IPS-15b (cell line): ENCODE data around the gene SRMS.

Source experiments
- H3K27me3 ChIP-seq: one replicate; pipeline ENCODE4 v1.6.1; 2013; ENCODE audit warnings: low read length; ENCODE audit not compliant: control insufficient read depth, insufficient read depth
- H3K36me3 ChIP-seq: one replicate; pipeline ENCODE4 v1.6.1; 2013; ENCODE audit warnings: low read length; ENCODE audit not compliant: control insufficient read depth, insufficient read depth
- H3K4me1 ChIP-seq: one replicate; pipeline ENCODE4 v1.6.1; 2013; ENCODE audit warnings: mild to moderate bottlenecking, low read length; ENCODE audit not compliant: control insufficient read depth, insufficient read depth
- H3K4me3 ChIP-seq: one replicate; pipeline ENCODE4 v1.5.1; 2013; ENCODE audit warnings: low read depth, low read length
- H3K9ac ChIP-seq: one replicate; pipeline ENCODE4 v1.6.1; 2013; ENCODE audit warnings: low read depth, mild to moderate bottlenecking, low read length
- H3K9me3 ChIP-seq: one replicate; pipeline ENCODE4 v1.6.1; 2013; ENCODE audit warnings: mild to moderate bottlenecking, low read length; ENCODE audit not compliant: control insufficient read depth, insufficient read depth

Gene SRMS

GRCh38 chr20:63567386-63568169, 20.0 kb upstream of the SRMS start:
- Histone ChIP-seq H3K4me3 (no peak overlapping the region), H3K36me3 (peaks cover 33% of the 10 kb centered on the region), H3K27me3 (no peaks in the 10 kb centered on the region), H3K9me3 (no peaks in the 10 kb centered on the region), H3K9ac (no peak overlapping the region), H3K4me1 (no peaks in the 10 kb centered on the region)

GRCh38 chr20:63567136-63567385, 19.5 kb upstream of the SRMS start:
- Histone ChIP-seq H3K4me3 (no peak overlapping the region), H3K9ac (no peak overlapping the region), H3K27me3 (no peaks in the 10 kb centered on the region), H3K36me3 (peaks cover 33% of the 10 kb centered on the region), H3K9me3 (no peaks in the 10 kb centered on the region), H3K4me1 (no peaks in the 10 kb centered on the region)

- Histone ChIP-seq H3K36me3 (peaks cover 33% of the 10 kb centered on the region), H3K4me1 (no peaks in the 10 kb centered on the region), H3K27me3 (no peaks in the 10 kb centered on the region), H3K9me3 (no peaks in the 10 kb centered on the region), H3K4me3 (no peak overlapping the region), H3K9ac (no peak overlapping the region)
These were observed 19.0 kb upstream of the SRMS start for GRCh38 chr20:63566395-63567135.

DNA sequence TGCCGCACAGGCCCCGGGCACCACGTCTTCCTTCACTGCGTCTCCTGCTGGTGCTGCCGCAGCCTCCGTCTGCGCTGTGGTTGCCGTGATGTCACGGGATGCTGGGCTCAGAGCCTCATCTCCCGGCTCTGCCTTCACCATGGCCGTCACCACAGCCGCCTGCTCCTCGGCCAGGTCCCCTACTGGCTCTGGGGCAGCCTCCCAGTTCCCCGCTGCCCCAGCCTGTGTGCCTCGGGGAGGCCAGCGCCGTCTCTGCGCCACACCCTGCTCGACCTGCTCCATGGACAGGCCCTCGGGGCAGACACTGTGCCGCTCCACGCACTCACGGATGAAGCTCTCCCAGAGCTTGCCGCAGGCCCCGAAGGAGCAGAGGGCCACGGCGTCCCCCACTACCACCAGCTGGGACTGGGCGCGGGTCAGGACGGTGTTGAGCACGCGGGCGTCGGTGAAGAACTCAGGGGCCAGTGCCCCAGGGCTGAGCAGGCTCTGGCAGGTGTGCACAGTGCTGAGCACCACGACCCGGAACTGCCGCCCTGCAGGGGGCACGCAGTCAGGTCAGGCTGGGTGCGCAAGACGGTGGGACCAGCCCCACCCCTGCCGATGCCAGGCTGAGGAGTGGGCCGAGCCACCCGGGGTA, 18.3 kb upstream of the SRMS start:
- Histone ChIP-seq H3K4me1 (no peaks in the 10 kb centered on the region), H3K27me3 (no peaks in the 10 kb centered on the region), H3K36me3 (peaks cover 39% of the 10 kb centered on the region), H3K4me3 (no peak overlapping the region), H3K9ac (no peak overlapping the region), H3K9me3 (no peaks in the 10 kb centered on the region)

DNA sequence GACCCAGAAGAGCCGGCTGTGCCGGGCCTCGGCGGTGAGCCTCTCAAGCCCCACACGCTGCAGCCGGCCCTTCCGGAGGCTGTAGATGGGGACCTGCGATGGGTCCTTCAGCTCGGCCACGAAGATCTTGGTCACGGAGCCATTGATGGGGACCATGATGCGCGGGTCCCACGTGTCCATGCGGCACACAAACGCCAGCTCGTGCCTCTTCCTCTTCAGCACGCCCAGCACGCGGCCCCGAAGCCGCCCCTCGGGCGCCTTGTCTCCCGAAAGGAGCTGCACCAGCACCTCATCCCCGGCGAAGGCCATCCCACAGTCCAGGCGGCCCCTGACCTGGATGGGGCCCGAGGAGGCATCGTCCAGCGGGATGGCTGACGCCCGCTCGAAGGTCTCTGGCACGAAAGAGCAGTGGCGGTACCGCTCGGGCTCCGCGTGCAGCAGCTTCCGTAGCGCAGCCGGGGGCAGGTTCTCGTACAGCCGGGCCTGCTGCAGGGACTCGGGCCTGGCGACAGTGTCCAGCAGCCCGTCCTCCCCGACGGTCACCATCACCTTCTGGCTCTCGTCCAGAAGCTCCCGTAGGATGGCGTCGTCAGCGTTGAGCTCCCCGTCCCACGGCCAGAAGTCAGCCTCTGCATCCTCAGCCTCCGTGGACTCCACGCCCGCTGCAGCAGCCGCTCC, 17.6 kb upstream of the SRMS start:
- peaks cover 40% of the 10 kb centered on the region for H3K36me3 ChIP-seq
- no peak overlapping the region for H3K9ac ChIP-seq
- no peaks in the 10 kb centered on the region for H3K4me1 ChIP-seq
- no peaks in the 10 kb centered on the region for H3K27me3 ChIP-seq
- no peaks in the 10 kb centered on the region for H3K9me3 ChIP-seq
- no peak overlapping the region for H3K4me3 ChIP-seq

DNA sequence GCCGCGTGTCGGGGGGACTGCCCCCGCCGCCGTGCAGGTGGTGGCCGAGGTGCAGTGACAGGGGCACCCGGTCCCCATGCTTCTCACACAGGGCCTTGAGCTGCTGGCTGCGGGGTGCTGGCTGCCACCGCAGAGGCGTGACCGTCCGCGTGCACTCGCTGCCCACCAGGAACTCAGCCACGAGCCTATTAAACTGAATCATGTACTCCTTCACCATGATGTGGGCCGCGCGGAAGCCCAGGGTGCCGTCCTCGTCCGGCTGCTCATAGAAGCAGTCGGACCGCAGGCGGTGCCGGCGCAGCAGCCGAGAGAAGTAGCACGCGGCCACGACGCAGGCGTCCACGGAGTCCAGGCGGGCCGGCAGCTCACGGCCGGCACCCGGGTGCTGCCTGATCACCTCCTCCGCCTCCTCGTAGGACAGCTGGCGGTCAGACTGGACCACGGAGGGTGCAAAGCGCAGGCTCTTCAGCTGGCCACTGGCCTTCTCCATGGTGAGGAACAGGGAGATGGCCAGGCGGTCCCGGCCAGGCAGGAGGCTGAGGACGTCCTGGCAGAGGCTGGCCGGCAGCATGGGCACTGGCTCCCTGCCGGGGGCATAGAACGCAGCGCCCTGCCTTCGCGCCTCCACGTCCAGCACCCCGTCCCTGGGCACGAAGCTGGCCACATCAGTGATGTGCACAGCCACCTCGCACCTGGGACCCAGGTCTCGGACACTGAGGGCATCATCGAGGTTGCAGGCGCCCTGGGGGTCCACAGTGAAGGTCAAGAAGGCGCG, 16.7 kb upstream of the SRMS start:
- Histone ChIP-seq H3K36me3 (peaks cover 44% of the 10 kb centered on the region), H3K9ac (no peak overlapping the region), H3K27me3 (no peaks in the 10 kb centered on the region), H3K4me3 (no peak overlapping the region), H3K4me1 (no peaks in the 10 kb centered on the region), H3K9me3 (no peaks in the 10 kb centered on the region)

- Histone ChIP-seq H3K9me3 (no peaks in the 10 kb centered on the region), H3K27me3 (no peaks in the 10 kb centered on the region), H3K9ac (no peak overlapping the region), H3K4me1 (no peaks in the 10 kb centered on the region), H3K36me3 (peaks cover 40% of the 10 kb centered on the region), H3K4me3 (no peak overlapping the region)
These were observed 15.8 kb upstream of the SRMS start for GRCh38 chr20:63563225-63563935.

DNA sequence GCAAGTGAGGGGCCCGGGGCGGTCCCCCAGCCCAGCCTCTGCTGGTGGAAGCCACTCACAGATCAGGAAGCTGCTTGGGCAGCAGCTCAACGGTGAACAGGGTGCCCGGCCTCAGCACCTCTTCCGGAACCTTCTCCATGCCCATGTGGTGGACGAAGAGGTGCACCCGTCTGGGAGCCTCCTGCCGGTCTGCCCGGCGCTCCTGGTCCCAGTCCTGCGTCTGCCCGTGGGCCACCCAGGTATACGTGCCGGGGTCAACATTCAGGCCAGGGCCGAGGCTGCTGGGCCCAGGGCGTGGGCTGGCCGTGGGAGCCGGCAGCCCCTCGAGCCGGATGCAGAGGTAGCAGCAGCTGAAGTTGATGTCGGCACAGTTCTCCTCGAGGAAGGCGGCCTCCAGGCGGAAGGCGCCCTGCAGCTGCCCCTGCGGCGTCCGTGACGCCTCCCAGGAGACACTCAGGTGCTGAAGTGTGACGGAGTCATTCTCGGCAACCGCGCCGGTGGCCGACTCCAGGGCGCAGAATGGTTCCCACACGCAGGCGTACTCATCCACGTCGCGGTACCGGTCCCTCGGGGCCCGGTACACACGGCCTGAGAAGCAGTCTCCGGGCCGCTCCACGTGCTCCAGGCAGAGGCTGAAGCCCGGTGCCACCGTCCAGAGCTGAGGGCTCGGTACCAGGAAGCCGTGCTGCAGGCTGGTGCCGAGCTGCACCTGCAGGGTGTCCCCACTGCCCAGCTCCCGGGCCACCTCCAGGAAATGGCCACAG, 15.1 kb upstream of the SRMS start:
- Histone ChIP-seq H3K4me3 (no peak overlapping the region), H3K27me3 (no peaks in the 10 kb centered on the region), H3K9me3 (no peaks in the 10 kb centered on the region), H3K4me1 (no peaks in the 10 kb centered on the region), H3K36me3 (peaks cover 35% of the 10 kb centered on the region), H3K9ac (no peak overlapping the region)

DNA sequence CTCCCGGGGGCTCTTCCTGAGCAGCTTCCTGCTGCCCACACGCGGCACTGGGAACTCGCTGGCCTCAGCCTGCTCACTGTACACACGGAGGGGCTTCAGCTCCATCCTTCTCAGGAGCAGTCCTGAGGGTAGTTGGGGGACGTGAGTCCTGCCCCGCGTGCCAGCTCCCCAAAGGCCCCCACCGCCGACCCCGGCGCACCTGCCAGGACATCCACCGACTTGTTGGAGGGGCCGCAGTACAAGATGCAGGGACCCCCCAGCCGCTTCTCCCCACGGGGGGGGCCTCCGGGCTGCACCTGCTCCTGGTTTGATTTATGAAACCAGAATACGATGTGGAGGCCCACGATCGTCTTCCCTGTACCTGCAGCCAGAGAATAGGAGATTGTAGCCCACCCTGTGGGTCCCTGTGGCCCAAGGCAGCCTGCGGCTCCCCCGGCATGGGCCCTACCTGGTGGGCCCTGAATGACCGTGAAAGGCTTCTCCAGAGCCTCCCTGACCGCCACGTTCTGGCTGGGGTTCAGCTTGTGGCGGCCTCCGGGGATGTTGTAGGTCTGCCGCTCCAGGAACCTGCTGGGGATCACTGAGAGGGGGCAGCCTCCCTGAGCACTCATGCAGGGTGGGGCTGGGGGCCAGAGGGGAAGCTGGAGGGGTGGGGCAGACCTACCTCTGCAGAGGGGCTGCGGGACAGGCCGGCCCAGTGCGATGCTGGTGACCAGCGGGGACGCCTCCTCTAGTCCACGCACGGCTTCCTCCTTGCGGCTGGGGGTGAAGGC, 14.3 kb upstream of the SRMS start:
- no peak overlapping the region for H3K9ac ChIP-seq
- no peaks in the 10 kb centered on the region for H3K27me3 ChIP-seq
- H3K36me3 ChIP-seq: peaks cover 35% of the 10 kb centered on the region
- H3K9me3 ChIP-seq: no peaks in the 10 kb centered on the region
- H3K4me1 ChIP-seq: no peaks in the 10 kb centered on the region
- no peak overlapping the region for H3K4me3 ChIP-seq
